ENCODE data around the gene EOMES.

EOMES gene

GRCh38 chr3:27684302-27684701 lies 37.8 kb downstream of the EOMES start:
- TF ChIP-seq CTCF (conservative IDR thresholded peaks at IDR 0.05; ENCODE audit: low read depth, low read length) = no peak
- H3K4me3 ChIP-seq (ENCODE audit: low read length) = no peak overlapping the region
- DNase-seq (ENCODE audit: low read depth) = no peak

- H3K4me3 ChIP-seq (ENCODE audit: low read length) = no peak overlapping the region
- no peak for DNase-seq (ENCODE audit: low read depth)
- peak; percentile 61 for TF ChIP-seq CTCF (conservative IDR thresholded peaks at IDR 0.05; ENCODE audit: low read depth, low read length)
Observed at GRCh38 chr3:27681249-27681748, 40.8 kb downstream of the EOMES start.

- H3K4me3 ChIP-seq (ENCODE audit: low read length) = no peak overlapping the region
- DNase-seq (ENCODE audit: low read depth) = no peak
- no peak for TF ChIP-seq CTCF (conservative IDR thresholded peaks at IDR 0.05; ENCODE audit: low read depth, low read length)
Observed at GRCh38 chr3:27680517-27681246, 41.4 kb downstream of the EOMES start.

- no peak overlapping the region for H3K4me3 ChIP-seq (ENCODE audit: low read length)
- no peak for TF ChIP-seq CTCF (conservative IDR thresholded peaks at IDR 0.05; ENCODE audit: low read depth, low read length)
- DNase-seq (ENCODE audit: low read depth) = no peak
Observed at GRCh38 chr3:27679691-27680090, 42.4 kb downstream of the EOMES start.

GRCh38 chr3:27678234-27678633 lies 43.9 kb downstream of the EOMES start:
- H3K4me3 ChIP-seq (ENCODE audit: low read length) = no peak overlapping the region
- TF ChIP-seq CTCF (conservative IDR thresholded peaks at IDR 0.05; ENCODE audit: low read depth, low read length) = no peak
- no peak for DNase-seq (ENCODE audit: low read depth)

- DNase-seq (ENCODE audit: low read depth) = peak; percentile 64
- TF ChIP-seq CTCF (conservative IDR thresholded peaks at IDR 0.05; ENCODE audit: low read depth, low read length) = no peak
- no peak overlapping the region for H3K4me3 ChIP-seq (ENCODE audit: low read length)
Observed at GRCh38 chr3:27677565-27677964, 44.6 kb downstream of the EOMES start.

- no peak for TF ChIP-seq CTCF (conservative IDR thresholded peaks at IDR 0.05; ENCODE audit: low read depth, low read length)
- no peak overlapping the region for H3K4me3 ChIP-seq (ENCODE audit: low read length)
- DNase-seq (ENCODE audit: low read depth) = peak; percentile 69
Observed at GRCh38 chr3:27675287-27675686, 46.8 kb downstream of the EOMES start.

All from retinal pigment epithelial cell (primary cell).